DMS 273 (cell line): Measurements from ENCODE around the gene ZEB2.

Source experiments
- DNase-seq: peaks from one replicate; lab custom pipeline; 2025; ENCODE audit not compliant: unreplicated experiment; lab: John Stamatoyannopoulos, UW

The ZEB2 gene

DNA sequence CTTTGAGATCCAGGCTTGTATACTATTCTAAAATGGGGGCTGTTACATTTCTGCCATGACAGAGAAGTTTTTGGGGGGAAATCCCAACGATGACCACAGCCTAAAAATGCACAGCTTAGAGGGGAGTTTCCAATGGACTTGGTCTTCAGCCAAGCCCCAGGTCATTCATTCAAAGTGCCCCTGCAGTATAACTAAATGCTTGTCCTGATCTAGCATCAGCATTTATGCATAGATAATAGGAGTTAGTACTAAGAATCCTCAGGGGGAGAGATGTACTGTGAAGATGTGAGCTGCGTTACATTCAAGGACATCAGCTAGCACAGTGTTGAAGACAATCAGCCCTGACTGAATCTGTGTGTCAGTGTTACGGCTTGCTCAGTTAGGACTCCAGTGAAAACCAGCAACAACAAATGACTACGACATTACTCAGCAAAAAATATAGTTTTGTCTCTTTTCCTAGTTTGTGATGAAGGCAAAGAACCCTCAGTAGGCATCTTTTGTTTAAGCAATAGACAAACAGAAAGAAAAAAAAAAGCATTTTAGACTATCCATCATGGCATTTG, 160.9 kb downstream of the ZEB2 start:
- DNase-seq: peak; percentile 25

DNA sequence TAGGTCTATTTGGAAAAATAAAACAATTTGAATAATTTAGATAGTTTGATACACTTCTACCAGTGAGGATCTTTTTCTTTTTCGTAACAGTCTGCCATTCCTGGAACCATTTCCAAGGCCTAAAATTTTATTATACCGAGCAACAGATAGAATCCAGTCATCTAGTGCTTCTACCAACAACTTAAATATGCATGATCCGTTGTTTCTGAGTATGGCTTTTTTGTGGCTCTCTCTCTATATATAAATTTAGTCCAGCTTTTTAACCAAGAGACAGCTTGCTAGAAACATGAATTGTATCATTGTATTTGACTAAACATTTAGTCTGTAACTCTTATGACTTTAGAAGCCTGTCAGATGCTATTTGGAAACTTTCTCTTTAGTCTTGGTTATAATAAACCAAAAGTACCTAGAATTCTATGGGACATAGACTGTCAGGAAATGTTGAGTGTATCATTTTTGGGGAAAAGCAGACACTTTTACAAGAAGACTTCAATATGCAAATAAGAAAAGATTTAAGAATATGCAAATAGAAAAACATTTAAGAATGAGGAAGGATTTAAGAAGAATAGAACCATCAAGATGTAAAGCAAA, 161.4 kb downstream of the ZEB2 start:
- no peak for DNase-seq

DNA sequence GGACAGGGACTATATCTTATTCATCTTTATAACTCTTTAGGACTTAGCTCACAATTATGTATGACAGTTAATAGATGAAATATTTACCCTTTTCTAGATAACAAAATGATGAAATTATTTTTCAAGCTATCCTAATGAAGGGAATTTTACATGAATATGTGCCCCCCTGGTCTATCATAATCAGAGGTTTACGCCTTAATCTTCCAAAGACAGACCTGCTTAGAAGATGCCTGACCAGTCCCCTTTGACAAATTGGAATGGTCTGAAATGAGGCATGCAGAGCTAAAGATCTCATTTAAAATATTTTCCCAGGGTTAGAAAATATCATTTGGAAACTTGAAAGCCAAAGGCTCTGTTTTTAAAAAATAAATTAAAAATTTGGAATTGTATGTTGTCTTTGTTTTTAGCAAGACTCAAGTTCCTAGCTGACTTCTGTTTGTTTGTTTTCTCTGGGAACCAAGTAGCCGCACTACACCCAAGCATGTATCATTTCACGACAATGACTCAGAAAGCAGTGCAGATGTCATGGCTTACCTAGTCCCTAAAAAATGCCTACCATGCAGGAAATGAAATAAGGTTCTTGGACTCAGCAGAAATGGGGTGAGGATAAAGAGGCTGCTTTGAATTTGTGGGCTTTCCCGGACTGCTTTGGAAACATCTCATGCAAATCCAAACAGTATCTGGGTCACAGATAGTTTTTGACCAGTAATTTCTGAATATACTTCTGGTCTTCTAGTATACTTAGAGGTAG, 162.1 kb downstream of the ZEB2 start:
- peak; percentile 69 for DNase-seq

DNA sequence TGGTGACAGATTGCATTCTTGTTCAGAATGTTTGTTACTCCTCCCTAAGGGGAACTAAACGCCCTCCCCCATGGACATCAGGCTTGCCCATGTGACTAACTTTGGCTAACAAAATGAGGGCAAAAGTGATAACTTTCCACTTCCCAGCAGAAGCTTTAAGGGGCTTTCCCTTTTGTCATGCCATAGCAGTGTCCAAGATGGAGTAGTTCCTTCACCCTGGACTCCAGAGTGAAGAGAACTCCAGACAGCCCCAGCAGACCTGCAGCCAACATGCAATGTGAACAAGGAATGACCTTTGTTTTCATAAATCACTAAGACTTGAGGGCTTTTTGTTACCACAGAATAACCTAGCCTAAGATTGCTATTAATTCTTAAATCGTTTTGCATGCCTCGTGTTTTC, 163.5 kb downstream of the ZEB2 start:
- peak; percentile 82 for DNase-seq

DNA sequence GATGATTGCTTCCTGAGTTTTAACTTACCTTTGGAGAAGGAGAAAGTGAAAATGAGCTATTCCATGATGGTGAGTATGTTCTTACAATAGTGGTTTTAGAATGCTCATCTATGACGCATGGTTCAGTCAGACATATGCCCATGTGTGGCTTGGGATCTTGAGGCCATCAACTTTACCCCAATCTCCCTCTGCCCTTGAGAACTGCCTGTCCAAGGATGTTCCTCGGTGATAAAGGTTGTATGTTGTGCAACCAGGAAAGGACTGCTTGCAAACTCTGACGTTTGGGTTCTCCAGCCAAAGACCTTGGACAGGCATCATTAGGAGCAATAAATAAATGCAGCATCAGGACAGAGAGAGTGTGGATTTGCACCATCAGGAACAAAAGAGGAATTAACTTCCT, 165.0 kb downstream of the ZEB2 start:
- DNase-seq: no peak

DNA sequence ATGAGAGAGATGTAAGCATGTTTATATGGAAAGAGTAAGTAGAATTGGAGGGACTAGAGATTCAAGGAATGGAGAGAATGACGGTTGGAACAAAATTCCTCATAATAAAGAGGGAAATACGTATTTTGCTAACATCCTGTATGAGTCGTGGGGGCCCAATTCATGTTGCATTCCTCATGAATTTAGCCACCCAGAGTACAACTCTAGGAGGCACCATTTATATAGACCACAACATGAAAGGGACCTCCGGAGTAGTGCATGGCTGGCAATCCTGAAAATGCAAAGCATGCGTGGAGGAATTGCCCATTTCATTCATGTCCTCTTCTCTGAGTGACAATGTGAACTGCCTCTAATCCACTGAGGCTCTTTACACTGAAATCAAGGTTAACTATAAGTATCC, 168.2 kb downstream of the ZEB2 start:
- no peak for DNase-seq

DNA sequence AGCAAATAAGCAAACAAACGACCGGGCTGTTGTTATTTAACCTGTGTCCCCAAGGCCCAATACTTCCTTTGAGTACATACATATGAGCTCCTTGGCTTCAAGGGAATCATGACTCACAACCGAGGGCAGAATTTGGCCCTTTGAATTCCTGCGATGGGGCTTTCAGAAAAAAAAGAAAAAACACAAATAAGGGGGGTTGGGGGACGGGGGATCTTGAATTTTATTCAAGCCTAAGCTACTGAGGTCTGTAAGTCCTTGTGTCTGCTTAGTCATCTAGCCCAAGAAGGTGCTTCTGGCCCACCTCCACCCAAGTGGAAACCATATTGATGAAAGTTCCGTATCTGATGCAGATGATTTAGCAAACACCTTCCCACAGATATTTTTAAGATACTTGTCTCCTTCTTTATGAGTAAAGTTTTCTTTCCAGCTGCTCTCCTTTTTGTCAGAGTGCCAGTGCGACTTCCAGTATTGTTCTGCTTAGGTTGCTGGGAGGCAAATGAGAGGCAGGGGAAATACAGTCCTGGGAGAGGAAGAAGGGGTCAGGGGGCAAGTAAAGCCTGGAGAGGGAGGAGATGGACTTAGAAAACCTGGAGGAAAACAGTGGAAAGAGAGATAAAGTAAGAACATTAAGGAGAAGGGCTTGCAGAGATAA, 169.6 kb downstream of the ZEB2 start:
- peak; percentile 52 for DNase-seq

DNA sequence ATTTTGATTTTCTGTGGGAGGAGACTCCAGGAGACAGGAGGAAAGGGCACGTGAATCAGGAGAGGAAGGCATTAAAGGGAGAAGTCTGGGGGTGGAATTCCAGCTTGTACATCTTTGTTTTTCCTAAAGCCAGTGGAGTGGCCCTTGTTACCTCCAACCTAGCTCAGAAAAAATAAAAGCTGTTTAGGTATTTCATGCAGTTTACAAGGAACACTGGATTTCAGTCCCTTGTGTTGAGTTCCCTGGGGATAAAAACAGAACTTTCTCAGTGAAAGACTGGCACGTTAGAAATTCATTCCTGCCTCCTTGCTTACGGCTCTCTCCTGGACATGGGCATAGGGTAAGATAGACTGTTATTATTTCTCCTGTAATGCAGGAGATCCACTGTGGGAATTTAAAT, 170.2 kb downstream of the ZEB2 start:
- DNase-seq: peak; percentile 62

DNA sequence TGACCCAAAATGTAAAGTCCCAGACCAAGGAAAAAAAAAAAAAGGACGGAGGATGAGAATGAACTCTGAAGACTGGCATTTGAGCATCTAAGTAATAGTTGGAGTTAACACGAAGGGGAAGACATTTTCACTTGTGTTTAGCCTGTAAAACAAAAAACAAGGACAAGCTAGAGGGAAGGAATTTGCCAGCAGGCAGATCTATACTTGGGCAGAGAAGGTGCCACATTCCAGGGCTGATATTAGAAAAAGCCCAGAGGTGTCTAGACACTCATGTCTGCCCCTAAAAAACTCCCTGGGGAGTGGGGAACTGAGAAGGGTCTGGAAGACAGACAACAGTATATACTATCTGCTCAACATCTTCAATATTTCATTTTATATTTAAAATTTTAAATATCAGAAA, 171.1 kb downstream of the ZEB2 start:
- DNase-seq: no peak

DNA sequence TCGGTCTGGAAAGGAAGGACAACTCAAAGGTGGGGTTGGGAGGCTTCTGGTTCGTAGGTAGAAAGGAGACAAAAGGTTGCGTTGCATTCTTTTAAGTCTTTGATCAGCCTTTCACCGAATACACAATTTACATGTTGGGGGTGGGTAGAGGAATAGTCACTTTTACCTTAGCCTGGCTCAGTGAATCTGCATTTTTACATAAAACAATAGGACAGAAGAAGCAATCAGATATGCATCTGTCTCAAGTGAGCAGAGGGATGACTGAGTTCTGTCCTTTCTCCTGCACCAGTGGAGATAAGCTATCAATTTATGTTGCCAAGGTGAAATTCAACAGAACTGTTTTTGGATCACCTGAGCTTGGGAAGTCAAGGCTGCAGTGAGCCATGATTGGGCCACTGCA, 173.7 kb downstream of the ZEB2 start:
- DNase-seq: no peak

DNA sequence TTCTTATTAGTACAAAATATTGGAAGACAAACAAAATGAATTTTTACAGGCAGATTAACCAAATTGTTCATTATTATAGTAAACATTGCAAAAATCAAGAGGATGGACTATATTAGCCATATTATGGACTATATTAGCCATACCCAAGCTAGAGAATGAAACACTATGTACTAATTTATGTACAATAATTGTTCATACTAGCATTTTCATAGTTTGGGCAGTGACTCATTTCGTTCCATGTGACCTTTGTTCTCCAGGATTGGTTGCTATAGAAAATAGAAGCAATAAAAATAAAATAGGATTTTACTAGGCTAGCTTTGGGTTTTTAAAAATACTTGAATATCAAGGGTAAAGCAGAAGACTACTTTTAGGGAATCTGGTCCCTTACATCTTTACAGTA, 176.8 kb downstream of the ZEB2 start:
- no peak for DNase-seq

DNA sequence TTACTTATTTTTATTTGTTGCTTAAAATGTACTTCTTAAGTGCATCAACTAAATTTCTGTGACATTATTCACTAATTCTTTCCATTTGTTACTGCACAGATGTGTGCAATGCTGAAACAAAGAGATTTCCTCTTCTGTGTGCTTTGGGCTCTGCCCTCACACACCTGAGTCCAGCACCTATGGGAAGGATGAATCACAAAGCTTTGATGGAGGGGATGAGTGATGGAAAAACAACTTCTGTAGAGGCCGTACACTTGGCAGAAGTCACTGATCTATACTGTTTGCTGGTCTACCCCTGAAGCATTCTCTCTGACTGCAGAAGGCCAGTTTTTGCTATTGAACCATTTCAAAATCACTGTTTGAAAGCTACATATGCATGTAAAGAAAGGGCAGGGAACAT, 178.4 kb downstream of the ZEB2 start:
- DNase-seq: no peak

DNA sequence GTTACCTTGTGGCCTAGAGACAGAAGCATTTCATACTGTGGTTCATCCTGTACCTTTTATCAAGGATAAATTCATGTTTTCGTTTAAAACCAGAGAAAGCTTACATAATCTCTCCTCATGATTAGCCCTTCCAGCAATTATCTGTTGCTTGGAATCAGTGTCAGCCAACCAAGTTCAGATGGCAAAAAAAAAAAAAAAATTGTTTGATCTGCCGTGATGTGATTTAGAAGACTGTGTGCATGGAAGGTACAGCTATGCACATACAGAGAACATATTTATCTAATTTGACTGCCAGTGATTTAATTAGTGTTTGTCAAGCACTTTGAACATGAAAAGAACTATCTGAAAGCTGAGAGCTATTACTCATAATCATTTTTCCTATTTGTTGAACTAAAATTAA, 180.9 kb downstream of the ZEB2 start:
- DNase-seq: no peak

DNA sequence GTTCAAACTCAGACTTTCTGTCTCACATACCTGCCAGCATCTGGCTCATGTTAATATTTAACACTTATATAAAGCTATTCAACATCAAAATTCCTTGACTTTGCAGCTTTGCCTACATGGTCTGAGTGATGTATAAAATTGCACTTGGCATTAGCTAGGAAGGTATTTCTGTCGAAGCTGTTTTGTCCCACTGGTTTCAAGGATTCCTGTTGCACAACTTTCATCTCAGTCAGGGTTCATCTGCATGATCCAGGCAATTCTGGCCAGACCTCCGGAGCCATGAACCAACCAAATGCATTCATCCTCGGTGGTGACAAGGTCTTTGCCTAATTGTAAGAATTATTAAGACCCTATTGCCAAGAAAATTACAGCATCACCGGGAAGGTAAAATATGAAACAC, 185.4 kb downstream of the ZEB2 start:
- DNase-seq: no peak
